Measurements from ENCODE around the gene POU6F1.

POU6F1 gene

GRCh38 chr12:51200806-51201205 lies 17.1 kb downstream of the POU6F1 start:
- POLR2A ChIA-PET (ENCODE audit: low non-redundant PET): no interaction called here
- CTCF ChIA-PET: no interaction called here
- no peak for DNase-seq (ENCODE audit: low spot score)
- H3K27ac ChIP-seq: no peak overlapping the region
- TF ChIP-seq CTCF (conservative IDR thresholded peaks at IDR 0.05; ENCODE audit: low read depth): no peak

- ChIA-PET POLR2A (ENCODE audit: low non-redundant PET) (no interaction called here), CTCF (interaction anchor here (0.6 kb wide), 2 partner anchors 38 to 240 kb away, joined by 3 to 4 read pairs; no protein-coding TSS in a partner anchor)
- H3K27ac ChIP-seq: no peak overlapping the region
- no peak for TF ChIP-seq CTCF (conservative IDR thresholded peaks at IDR 0.05; ENCODE audit: low read depth)
- DNase-seq (ENCODE audit: low spot score): no peak
Measured at GRCh38 chr12:51200156-51200555, 17.7 kb downstream of the POU6F1 start.

GRCh38 chr12:51199366-51199945 lies 18.4 kb downstream of the POU6F1 start:
- TF ChIP-seq CTCF (conservative IDR thresholded peaks at IDR 0.05; ENCODE audit: low read depth): no peak
- no peak for DNase-seq (ENCODE audit: low spot score)
- ChIA-PET POLR2A (ENCODE audit: low non-redundant PET) (no interaction called here), CTCF (interaction anchor here (0.6 kb wide), 1 partner anchor 239 kb away, joined by 4 read pairs; no protein-coding TSS in a partner anchor)
- H3K27ac ChIP-seq: no peak overlapping the region

- CTCF ChIA-PET: no interaction called here
Measured at GRCh38 chr12:51198568-51199365, 19.1 kb downstream of the POU6F1 start.

GRCh38 chr12:51197736-51198567 lies 19.9 kb downstream of the POU6F1 start:
- CTCF ChIA-PET: no interaction called here
- no peak for TF ChIP-seq CTCF (conservative IDR thresholded peaks at IDR 0.05; ENCODE audit: low read depth)
- H3K27ac ChIP-seq: no peak overlapping the region
- POLR2A ChIA-PET (ENCODE audit: low non-redundant PET): no interaction called here
- DNase-seq (ENCODE audit: low spot score): no peak

More at GRCh38 chr12:51198568-51199365, 19.1 kb downstream of the POU6F1 start:
- POLR2A ChIA-PET (ENCODE audit: low non-redundant PET): no interaction called here
- no peak for DNase-seq (ENCODE audit: low spot score)
- no peak for TF ChIP-seq CTCF (conservative IDR thresholded peaks at IDR 0.05; ENCODE audit: low read depth)
- H3K27ac ChIP-seq: no peak overlapping the region

GRCh38 chr12:51196547-51196946 lies 21.3 kb downstream of the POU6F1 start:
- TF ChIP-seq CTCF (conservative IDR thresholded peaks at IDR 0.05; ENCODE audit: low read depth): no peak
- CTCF ChIA-PET: no interaction called here
- DNase-seq (ENCODE audit: low spot score): no peak
- POLR2A ChIA-PET (ENCODE audit: low non-redundant PET): no interaction called here
- no peak overlapping the region for H3K27ac ChIP-seq

Data from RWPE1 (cell line).